Sigmoid colon (tissue), 7 donors: ENCODE data around the gene NEDD9. TPM values are rescaled to one million over a fixed set of nuclear protein-coding genes. Genes with fewer than 3 reads are reported as not detected.

Experiments used
- DNase-seq: peaks from one replicate; pipeline ENCODE4 v3.0.0-alpha.2; 2019
- H3K27ac ChIP-seq, 4 donors: fragments of 200-600 bp; sonication (generic); one replicate each; pipeline ENCODE4 v1.5.1; 2016 to 2019; ENCODE audit warnings: mild to moderate bottlenecking in 1 of 4
- H3K27me3 ChIP-seq, 3 donors: fragments of 200-600 bp; sonication (generic); one replicate each; pipeline ENCODE4 v1.5.1; 2019; ENCODE audit warnings: mild to moderate bottlenecking in 1 of 3
- H3K36me3 ChIP-seq, 4 donors: fragments of 200-600 bp; sonication (generic); one replicate each; pipeline ENCODE4 v1.5.1; 2016 to 2019
- H3K4me1 ChIP-seq, 4 donors: fragments of 200-600 bp; sonication (generic); one replicate each; pipeline ENCODE4 v1.5.1; 2017 to 2019
- H3K4me3 ChIP-seq, 4 donors: fragments of 200-600 bp; sonication (generic); one replicate each; pipeline ENCODE4 v1.5.1; 2017 to 2019; ENCODE audit warnings: mild to moderate bottlenecking in 2 of 4, moderate library complexity in 1 of 4
- H3K9me3 ChIP-seq, 4 donors: fragments of 200-600 bp in 3 of 4; sonication (generic) in 3 of 4; one replicate each; pipeline versions ENCODE4 v1.5.1 to v1.6.1; 2013 to 2019
- EP300 ChIP-seq, 4 donors: sonication (generic); formaldehyde crosslinking; IDR thresholded peaks; one replicate each; pipeline ENCODE4 v1.6.1; 2017; ENCODE audit warnings: antibody characterized with exemption in 4 of 4
- POLR2A ChIP-seq, 2 donors: fragments of 450-650 bp; IDR thresholded peaks; one replicate each; pipeline ENCODE4 v1.6.1; 2016; ENCODE audit warnings: antibody characterized with exemption in 2 of 2, mild to moderate bottlenecking in 2 of 2, moderate library complexity in 2 of 2
- POLR2AphosphoS5 ChIP-seq, 4 donors: sonication (generic); formaldehyde crosslinking; IDR thresholded peaks; one replicate each; pipeline ENCODE4 v1.6.1; 2017; ENCODE audit warnings: antibody characterized with exemption in 4 of 4
- WGBS, 2 donors: extraction: QIAGEN DNeasy Blood & Tissue Kit; methylation state at CpG; one replicate each; pipeline ENCODE4 v1.1.7; 2013; 5-methylcytosine and 5-hydroxymethylcytosine counted together
- intact Hi-C: fragments of 100-400 bp; cut with DNase I; formaldehyde crosslinking; loops from one replicate; pipeline ENCODE4 v1.15.1; 2023
- polyA plus RNA-seq, 3 donors: library from polyadenylated mRNA; stranded (reverse); fragments of 200-250 nt; gene quantifications; one replicate each; pipeline ENCODE4 v1.2.3, GENCODE V29; 2013
- total RNA-seq, 4 donors: library from RNA; depleted of rRNA; stranded (reverse); fragments of >200 nt; gene quantifications; one replicate each; pipeline ENCODE4 v1.1.0, GENCODE V29; 2016
- TF ChIP-seq, protein P1 (sequence below), 4 experiments: fragments of 450-650 bp in 3 of 4; fragments of 200-600 bp in 1 of 4; IDR thresholded peaks; one replicate each; pipeline ENCODE4 v1.5.1; 2016 to 2019; ENCODE audit warnings: antibody characterized with exemption in 4 of 4, mild to moderate bottlenecking in 3 of 4, moderate library complexity in 2 of 4
- donor health status: healthy with polysubstance abuse.
- donor health status: Bipolar disorder and iron deficiency.
- donor health status: healthy.

The NEDD9 gene
- total and polyA plus RNA-seq, 7 donors: 13.8 to 42.5 (median 21.4) TPM

GRCh38 chr6:11172501-11173327, 59.8 kb downstream of the NEDD9 start:
- WGBS, 2 donors: 28 to 31% methylated on average over 17 of the region's 17 CpGs
- H3K27ac ChIP-seq: no peak overlapping the region
- no peaks in the 10 kb centered on the region for H3K36me3 ChIP-seq
- H3K9me3 ChIP-seq: no peaks in the 10 kb centered on the region
- no peak overlapping the region for H3K4me3 ChIP-seq
- peaks cover 0 to 7% (median 3%) of the 10 kb centered on the region in 4 donors for H3K4me1 ChIP-seq
- DNase-seq: no peak
- intact Hi-C loops: loop anchor here (10.0 kb wide), 1 partner anchor 322 kb away; no protein-coding TSS in a partner anchor
- no peak for TF ChIP-seq EP300 (IDR thresholded peaks at IDR 0.05)
- TF ChIP-seq, protein P1, sequence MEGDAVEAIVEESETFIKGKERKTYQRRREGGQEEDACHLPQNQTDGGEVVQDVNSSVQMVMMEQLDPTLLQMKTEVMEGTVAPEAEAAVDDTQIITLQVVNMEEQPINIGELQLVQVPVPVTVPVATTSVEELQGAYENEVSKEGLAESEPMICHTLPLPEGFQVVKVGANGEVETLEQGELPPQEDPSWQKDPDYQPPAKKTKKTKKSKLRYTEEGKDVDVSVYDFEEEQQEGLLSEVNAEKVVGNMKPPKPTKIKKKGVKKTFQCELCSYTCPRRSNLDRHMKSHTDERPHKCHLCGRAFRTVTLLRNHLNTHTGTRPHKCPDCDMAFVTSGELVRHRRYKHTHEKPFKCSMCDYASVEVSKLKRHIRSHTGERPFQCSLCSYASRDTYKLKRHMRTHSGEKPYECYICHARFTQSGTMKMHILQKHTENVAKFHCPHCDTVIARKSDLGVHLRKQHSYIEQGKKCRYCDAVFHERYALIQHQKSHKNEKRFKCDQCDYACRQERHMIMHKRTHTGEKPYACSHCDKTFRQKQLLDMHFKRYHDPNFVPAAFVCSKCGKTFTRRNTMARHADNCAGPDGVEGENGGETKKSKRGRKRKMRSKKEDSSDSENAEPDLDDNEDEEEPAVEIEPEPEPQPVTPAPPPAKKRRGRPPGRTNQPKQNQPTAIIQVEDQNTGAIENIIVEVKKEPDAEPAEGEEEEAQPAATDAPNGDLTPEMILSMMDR (IDR thresholded peaks at IDR 0.05): peak; percentile 46 to 78 (median 66)
- H3K27me3 ChIP-seq: no peaks in the 10 kb centered on the region

DNA sequence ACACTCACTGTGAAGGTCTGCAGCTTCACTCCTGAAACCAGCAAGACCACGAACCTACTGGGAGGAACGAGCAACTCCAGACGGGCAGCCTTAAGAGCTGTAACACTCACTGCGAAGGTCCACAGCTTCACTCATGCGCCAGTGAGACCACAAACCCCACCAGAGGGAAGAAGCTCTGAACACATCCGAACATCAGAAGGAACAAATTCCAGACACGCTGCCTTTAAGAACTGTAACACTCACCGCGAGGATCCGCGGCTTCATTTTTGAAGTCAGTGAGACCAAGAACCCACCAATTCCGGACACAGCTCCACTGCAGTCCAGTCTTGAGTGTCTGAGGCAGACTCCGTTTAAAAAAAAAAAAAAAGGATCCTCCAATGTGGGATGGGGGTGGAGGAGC, 60.5 kb downstream of the NEDD9 start:
- no peak for TF ChIP-seq POLR2A (IDR thresholded peaks at IDR 0.05)
- TF ChIP-seq, protein P1 (IDR thresholded peaks at IDR 0.05): no peak
- no peak for TF ChIP-seq POLR2AphosphoS5 (IDR thresholded peaks at IDR 0.05)
- no peak for TF ChIP-seq EP300 (IDR thresholded peaks at IDR 0.05)
- Histone ChIP-seq H3K27ac (no peak overlapping the region), H3K27me3 (no peaks in the 10 kb centered on the region), H3K9me3 (no peaks in the 10 kb centered on the region), H3K36me3 (no peaks in the 10 kb centered on the region), H3K4me1 (peaks cover 0 to 7% (median 3%) of the 10 kb centered on the region in 4 donors), H3K4me3 (no peak overlapping the region)
- no peak for DNase-seq
- WGBS, 2 donors: 95 to 96% methylated on average over 13 of the region's 13 CpGs
- intact Hi-C loops: loop anchor here (10.0 kb wide), 1 partner anchor 323 kb away; no protein-coding TSS in a partner anchor

- H3K27me3 ChIP-seq: no peaks in the 10 kb centered on the region
- no peak for DNase-seq
- peaks cover 0 to 7% (median 3%) of the 10 kb centered on the region in 4 donors for H3K4me1 ChIP-seq
- H3K27ac ChIP-seq: no peak overlapping the region
- no peak overlapping the region for H3K4me3 ChIP-seq
- intact Hi-C loops: no loop called here
- TF ChIP-seq POLR2A (IDR thresholded peaks at IDR 0.05) (no peak), POLR2AphosphoS5 (IDR thresholded peaks at IDR 0.05) (no peak), EP300 (IDR thresholded peaks at IDR 0.05) (no peak)
- TF ChIP-seq, protein P1 (IDR thresholded peaks at IDR 0.05): no peak
- H3K9me3 ChIP-seq: no peaks in the 10 kb centered on the region
- no peaks in the 10 kb centered on the region for H3K36me3 ChIP-seq
- WGBS, 2 donors: 80 to 88% methylated on average over 7 of the region's 7 CpGs
These were observed 64.3 kb downstream of the NEDD9 start for GRCh38 chr6:11168091-11168635.

- no peaks in the 10 kb centered on the region for H3K36me3 ChIP-seq
- intact Hi-C loops: no loop called here
- no peak overlapping the region for H3K4me3 ChIP-seq
- DNase-seq: no peak
- H3K9me3 ChIP-seq: no peaks in the 10 kb centered on the region
- no peaks in the 10 kb centered on the region for H3K27me3 ChIP-seq
- H3K4me1 ChIP-seq: no peaks in the 10 kb centered on the region
- WGBS, 2 donors: 45 to 67% methylated on average over 4 of the region's 4 CpGs
- TF ChIP-seq POLR2A (IDR thresholded peaks at IDR 0.05) (no peak), EP300 (IDR thresholded peaks at IDR 0.05) (no peak), POLR2AphosphoS5 (IDR thresholded peaks at IDR 0.05) (no peak)
- TF ChIP-seq, protein P1 (IDR thresholded peaks at IDR 0.05): no peak
- no peak overlapping the region for H3K27ac ChIP-seq
These were observed 65.5 kb downstream of the NEDD9 start for GRCh38 chr6:11166948-11167347.
